Hematopoietic multipotent progenitor cell treated with erythropoietin and hydrocortisone succinate and interleukin-3 and kit ligand, for 6 days (in vitro differentiated cells): Measurements from ENCODE around the gene GMNC.

ENCODE experiments used
- DNase-seq: peaks from one replicate; pipeline ENCODE4 v3.0.0-alpha.2; 2015

GMNC gene

DNA sequence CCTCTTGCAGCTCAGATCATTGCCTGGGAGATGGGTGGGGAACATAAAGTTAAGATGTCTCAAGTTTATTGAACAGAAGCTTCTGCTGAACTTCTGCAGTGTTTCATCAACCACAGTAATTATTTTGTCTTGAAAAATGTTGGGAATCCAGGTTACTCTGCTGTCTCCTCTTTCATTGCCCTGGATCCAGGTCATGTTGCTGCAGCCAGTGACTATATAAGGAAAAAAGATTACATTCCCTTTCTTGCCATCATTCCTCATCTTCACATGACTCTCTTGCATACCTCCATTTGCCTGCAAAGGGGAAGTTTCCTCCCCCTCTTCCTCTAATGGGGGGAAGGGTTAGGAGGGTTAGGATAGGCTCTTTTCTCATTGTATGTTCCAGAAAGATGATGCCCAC lies 15.1 kb downstream of the GMNC start:
- no peak for DNase-seq

DNA sequence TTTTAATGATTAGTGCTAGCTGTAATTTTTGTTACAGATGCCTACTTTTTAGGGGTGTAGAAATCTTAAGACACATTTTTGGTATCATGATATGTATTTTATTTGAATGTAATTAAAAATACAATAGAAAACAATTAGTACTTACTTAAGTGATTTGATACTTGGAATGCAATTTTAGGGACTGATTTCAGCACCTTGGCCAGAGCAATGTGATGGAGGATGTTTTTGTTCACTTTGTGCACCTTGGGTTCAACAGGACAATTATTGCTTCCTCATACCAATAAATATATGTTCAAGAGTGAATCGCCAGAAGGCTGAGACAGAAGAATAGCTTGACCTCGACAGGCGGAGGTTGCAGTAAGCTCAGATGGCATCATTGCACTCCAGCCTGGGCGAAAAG lies 22.3 kb downstream of the GMNC start:
- DNase-seq: no peak

DNA sequence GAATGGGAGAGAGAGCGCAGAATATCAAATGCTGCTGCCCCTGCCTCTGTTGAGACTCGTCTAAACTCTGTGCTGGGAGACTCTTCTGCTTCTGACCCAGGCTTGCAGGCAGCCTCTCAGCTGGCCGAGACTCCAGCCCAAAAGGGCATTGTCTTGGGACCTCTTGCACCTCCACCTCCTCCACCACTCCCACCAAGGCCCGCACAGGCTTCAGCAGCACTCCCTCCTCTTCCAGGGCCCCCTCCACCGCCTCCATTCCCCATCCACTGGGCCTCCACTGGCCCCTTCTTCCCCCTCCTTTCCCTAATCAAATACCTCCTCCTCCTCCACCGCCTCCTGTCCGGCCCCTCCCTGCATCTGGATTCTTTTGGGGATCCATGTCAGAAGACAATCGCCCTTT lies 31.3 kb downstream of the GMNC start:
- no peak for DNase-seq

DNA sequence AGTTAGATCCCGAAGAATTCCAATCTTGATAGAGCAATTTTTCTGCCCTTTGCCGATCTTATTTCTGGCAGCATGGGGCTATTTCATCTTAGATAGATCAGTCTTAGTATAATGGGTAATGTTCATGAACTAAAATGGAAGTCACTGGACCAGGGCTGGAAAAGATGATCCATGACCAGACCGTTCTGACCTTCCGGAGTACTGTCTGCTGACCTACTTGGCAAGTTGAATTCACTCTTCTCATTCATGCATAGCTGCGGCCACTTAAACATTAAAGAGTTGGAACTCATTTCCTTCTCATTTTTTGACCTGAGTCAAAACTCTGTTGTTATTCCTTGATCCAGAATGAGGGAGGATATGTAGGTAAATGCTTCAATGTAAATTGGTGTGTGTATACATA lies 32.5 kb downstream of the GMNC start:
- no peak for DNase-seq

DNA sequence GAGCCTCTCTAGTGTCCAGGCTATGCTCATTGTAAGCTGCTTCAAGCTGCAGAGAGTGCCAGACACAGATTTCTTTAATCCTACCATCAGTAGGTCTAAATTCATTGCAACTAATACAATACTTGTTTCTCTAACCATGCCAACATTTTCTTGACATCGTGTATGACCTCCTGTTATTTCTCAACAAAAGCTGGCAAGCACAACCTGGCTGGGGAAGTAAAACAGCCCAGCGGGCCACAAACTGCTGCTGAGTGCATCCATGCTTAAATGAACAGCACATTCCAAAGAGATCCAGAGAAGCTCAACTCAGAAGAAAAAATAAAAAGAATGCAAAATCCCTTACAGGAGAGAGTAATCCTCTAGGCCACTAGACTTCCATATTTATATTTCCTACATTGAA lies 36.5 kb downstream of the GMNC start:
- DNase-seq: no peak

DNA sequence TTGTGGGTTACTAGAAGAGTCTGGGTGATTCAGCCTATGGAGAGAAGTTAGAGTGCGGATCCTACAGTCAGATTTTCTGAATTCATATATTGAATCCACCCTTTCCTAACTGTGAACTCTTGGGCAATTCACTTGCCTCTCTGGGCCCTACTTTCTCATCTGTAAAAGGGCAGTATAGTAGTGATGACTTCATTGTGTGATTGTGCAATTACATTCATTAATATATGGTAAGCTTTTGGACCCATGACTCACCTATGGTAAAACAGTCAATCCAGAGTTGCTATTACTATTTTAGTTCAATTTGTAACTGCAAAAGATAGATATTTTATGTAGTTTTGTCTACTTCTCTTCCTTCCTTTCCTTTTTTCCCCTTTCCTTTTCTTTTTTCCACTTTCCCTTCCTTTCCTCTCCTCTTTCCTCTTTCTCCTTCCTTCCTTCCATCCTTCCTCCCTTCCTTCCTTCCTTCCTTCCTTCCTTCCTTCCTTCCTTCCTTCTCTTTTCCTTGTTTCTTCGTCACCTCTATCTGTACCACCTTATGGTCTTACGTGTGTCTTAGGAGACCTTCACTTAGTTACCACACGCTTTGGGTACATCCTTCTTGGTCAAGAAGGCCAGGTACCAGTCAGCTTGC lies 37.0 kb downstream of the GMNC start:
- DNase-seq: no peak

DNA sequence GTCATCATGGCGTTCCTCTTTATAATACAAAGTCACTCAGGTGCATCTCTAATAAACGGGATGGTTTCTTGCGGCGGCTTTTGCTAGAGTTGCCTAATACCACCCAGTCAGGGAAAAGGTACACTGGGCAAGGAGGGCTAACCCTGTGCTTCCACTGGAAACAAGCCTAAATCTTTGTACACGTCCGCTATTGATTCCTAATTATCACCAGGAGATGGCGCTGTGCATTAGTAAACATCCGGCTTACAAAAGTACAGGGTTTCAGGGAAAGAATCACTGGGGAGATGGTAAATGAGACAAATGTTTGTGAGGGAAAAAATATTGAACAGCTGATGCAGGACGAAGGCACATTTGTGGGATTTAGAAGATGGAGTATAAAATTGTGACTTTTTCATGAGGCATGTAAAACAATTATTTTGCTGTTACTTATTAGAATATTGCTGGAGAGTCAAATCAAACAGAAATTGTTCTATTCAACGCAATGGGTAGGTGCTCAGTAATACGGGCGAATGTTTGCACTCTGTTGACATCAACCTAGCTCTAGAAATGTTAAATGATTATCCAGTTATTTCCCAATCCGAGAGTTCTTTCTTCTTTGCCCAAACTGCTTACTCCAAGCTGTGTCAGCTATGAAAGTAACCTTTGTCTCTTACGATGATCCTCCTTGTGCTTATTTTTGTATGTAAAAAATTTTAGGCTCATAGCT lies 50.6 kb downstream of the GMNC start:
- peak; percentile 80 for DNase-seq

DNA sequence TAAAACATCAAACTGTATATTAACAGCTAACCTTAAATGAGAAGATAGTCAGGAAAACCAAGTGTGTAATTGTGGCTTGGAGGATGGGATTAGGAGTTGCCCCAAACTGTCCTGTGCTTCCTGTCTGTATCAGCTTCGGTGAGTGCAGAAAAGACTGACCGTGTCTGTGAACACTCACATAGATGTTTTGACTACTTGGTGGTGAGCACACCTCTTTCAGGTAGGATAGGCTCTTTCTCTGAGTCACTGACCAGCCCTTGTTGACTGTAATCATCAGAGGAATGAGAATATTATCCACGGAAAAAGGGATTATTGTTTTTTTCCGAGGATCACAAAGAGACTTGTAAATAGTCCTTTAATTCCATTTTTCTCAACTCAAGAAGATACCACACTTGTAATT lies 51.5 kb downstream of the GMNC start:
- DNase-seq: no peak

DNA sequence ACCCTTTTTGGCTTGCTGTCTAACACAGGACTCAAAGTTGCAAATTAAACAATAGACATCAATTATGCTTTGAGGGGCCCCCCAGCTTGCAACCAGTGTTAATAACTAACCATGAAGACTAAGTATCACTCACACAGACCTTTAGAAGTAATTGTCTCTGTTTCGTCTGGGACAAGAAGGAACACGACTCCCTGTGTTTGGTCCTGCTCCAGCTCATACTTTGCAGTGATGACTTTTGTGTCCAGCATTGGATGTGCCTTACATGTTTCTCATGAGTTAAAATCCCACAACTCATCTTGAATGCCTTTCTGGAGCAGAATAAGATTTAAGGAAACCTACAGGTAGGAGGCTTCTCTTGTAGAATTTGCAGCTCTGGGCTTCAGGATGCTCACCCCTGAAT lies 53.1 kb downstream of the GMNC start:
- DNase-seq: no peak

DNA sequence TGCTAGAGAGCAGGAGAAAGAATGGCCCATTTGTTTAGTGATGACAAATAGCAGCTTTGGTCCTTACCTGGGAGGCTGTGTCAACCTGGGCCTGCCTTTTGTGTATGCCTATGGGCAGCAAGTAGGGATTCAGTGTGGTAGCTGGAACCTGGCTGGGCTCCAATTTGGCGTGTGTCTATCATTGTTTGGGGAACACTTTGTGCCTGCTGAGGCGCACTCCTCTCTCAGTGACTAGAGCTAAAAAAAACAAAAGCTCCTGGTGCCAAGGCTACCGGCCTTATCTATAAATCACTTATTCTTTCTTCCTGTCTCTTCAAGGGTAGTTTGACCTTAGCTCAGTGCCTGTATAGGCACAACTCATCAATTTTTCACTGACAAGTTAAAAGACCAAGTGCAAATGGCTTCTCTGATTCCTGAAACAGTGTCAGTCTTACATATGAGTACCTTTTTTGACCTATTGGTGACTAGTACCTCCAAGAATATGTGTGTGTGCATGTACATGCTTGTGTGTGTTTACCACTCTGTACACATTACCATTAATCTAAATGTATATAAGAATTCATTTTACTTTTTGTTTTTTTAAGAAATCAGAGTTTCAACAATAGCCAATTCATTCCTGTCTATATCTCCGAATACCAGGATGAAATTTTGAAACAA lies 54.6 kb downstream of the GMNC start:
- DNase-seq: no peak
